Measurements from ENCODE around the gene NCOA7. TPM values are rescaled to one million over a fixed set of nuclear protein-coding genes. Genes with fewer than 3 reads are reported as not detected.

The NCOA7 gene
- total RNA-seq, 4 donors from 2014 or later: 18.1 to 31.4 (median 26.7) TPM

- no peak overlapping the region for H3K27ac ChIP-seq
- TF ChIP-seq POLR2AphosphoS5 (IDR thresholded peaks at IDR 0.05): no peak
- TF ChIP-seq EP300 (IDR thresholded peaks at IDR 0.05): no peak
- no peak for TF ChIP-seq CTCF (IDR thresholded peaks at IDR 0.05)
- no peak for TF ChIP-seq POLR2A (IDR thresholded peaks at IDR 0.05)
- no peaks in the 10 kb centered on the region for H3K27me3 ChIP-seq
- H3K36me3 ChIP-seq: peaks cover 0 to 67% of the 10 kb centered on the region in 2 donors
- H3K4me1 ChIP-seq: no peaks in the 10 kb centered on the region
- WGBS, 2 donors (ENCODE audit: low coverage in 1 of 2): 60 to 84% methylated on average over 2 of the region's 2 CpGs
- H3K4me3 ChIP-seq: no peak overlapping the region
- no peaks in the 10 kb centered on the region for H3K9me3 ChIP-seq
- no peak for ATAC-seq
These were observed 133.4 kb downstream of the NCOA7 start for GRCh38 chr6:125924169-125924568.

- H3K9me3 ChIP-seq: no peaks in the 10 kb centered on the region
- H3K4me3 ChIP-seq: no peak overlapping the region
- TF ChIP-seq CTCF (IDR thresholded peaks at IDR 0.05) (no peak), POLR2AphosphoS5 (IDR thresholded peaks at IDR 0.05) (no peak), POLR2A (IDR thresholded peaks at IDR 0.05) (no peak), EP300 (IDR thresholded peaks at IDR 0.05) (no peak)
- H3K4me1 ChIP-seq: no peaks in the 10 kb centered on the region
- H3K27ac ChIP-seq: no peak overlapping the region
- WGBS, 2 donors (ENCODE audit: low coverage in 1 of 2): 100% methylated on average over 1 of the region's 2 CpGs
- ATAC-seq: no peak
- H3K36me3 ChIP-seq: peaks cover 0 to 67% of the 10 kb centered on the region in 2 donors
- no peaks in the 10 kb centered on the region for H3K27me3 ChIP-seq
These were observed 134.1 kb downstream of the NCOA7 start for GRCh38 chr6:125924697-125925358.

GRCh38 chr6:125926711-125927110 is 136.0 kb downstream of the NCOA7 start:
- Histone ChIP-seq H3K4me3 (no peak overlapping the region), H3K27me3 (no peaks in the 10 kb centered on the region), H3K4me1 (no peaks in the 10 kb centered on the region), H3K36me3 (peaks cover 0 to 61% of the 10 kb centered on the region in 2 donors), H3K27ac (no peak overlapping the region), H3K9me3 (no peaks in the 10 kb centered on the region)
- ATAC-seq: no peak
- 52 to 88% methylated on average over 3 of the region's 3 CpGs for WGBS, 2 donors (ENCODE audit: low coverage in 1 of 2)
- no peak for TF ChIP-seq CTCF (IDR thresholded peaks at IDR 0.05)
- no peak for TF ChIP-seq POLR2A (IDR thresholded peaks at IDR 0.05)
- TF ChIP-seq POLR2AphosphoS5 (IDR thresholded peaks at IDR 0.05): no peak
- TF ChIP-seq EP300 (IDR thresholded peaks at IDR 0.05): no peak

- ATAC-seq: no peak
- Histone ChIP-seq H3K4me3 (no peak overlapping the region), H3K36me3 (peaks cover 0 to 54% of the 10 kb centered on the region in 2 donors), H3K9me3 (no peaks in the 10 kb centered on the region), H3K27ac (no peak overlapping the region), H3K27me3 (no peaks in the 10 kb centered on the region), H3K4me1 (no peaks in the 10 kb centered on the region)
- no peak for TF ChIP-seq CTCF (IDR thresholded peaks at IDR 0.05)
- TF ChIP-seq EP300 (IDR thresholded peaks at IDR 0.05): no peak
- no peak for TF ChIP-seq POLR2A (IDR thresholded peaks at IDR 0.05)
- no peak for TF ChIP-seq POLR2AphosphoS5 (IDR thresholded peaks at IDR 0.05)
- 80% methylated on average over 1 to 7 of the region's 7 CpGs for WGBS, 2 donors (ENCODE audit: low coverage in 1 of 2)
These were observed 137.0 kb downstream of the NCOA7 start for GRCh38 chr6:125927761-125928160.

- 87 to 88% methylated on average over 3 of the region's 3 CpGs for WGBS, 2 donors (ENCODE audit: low coverage in 1 of 2)
- Histone ChIP-seq H3K4me1 (no peaks in the 10 kb centered on the region), H3K9me3 (no peaks in the 10 kb centered on the region), H3K27me3 (no peaks in the 10 kb centered on the region), H3K4me3 (no peak overlapping the region), H3K27ac (no peak overlapping the region), H3K36me3 (peaks cover 0 to 28% of the 10 kb centered on the region in 2 donors)
- TF ChIP-seq POLR2A (IDR thresholded peaks at IDR 0.05) (no peak), CTCF (IDR thresholded peaks at IDR 0.05) (no peak), POLR2AphosphoS5 (IDR thresholded peaks at IDR 0.05) (no peak), EP300 (IDR thresholded peaks at IDR 0.05) (no peak)
- ATAC-seq: no peak
These were observed 140.1 kb downstream of the NCOA7 start for GRCh38 chr6:125930765-125931418.
